DOHH2 (cell line): Measurements from ENCODE around the gene CNEP1R1.

Experiments used
- EZH2phosphoT487 ChIP-seq: fragments of 200-600 bp; sonication (generic); IDR thresholded peaks from 2 replicates; pipeline ENCODE4 v1.6.1; 2017; ENCODE audit warnings: borderline replicate concordance, mild to moderate bottlenecking, antibody characterized with exemption, low read length, moderate library complexity, mixed read lengths
- TF ChIP-seq, protein P1 (sequence below): fragments of 200-600 bp; sonication (generic); IDR thresholded peaks from one replicate; pipeline ENCODE4 v1.5.1; 2014; ENCODE audit warnings: antibody characterized with exemption, mild to moderate bottlenecking, low read depth, low read length; ENCODE audit not compliant: poor library complexity, severe bottlenecking

GRCh38 chr16:50017553-50017952, 7.5 kb upstream of the CNEP1R1 start:
- no peak for TF ChIP-seq EZH2phosphoT487
- TF ChIP-seq, protein P1, sequence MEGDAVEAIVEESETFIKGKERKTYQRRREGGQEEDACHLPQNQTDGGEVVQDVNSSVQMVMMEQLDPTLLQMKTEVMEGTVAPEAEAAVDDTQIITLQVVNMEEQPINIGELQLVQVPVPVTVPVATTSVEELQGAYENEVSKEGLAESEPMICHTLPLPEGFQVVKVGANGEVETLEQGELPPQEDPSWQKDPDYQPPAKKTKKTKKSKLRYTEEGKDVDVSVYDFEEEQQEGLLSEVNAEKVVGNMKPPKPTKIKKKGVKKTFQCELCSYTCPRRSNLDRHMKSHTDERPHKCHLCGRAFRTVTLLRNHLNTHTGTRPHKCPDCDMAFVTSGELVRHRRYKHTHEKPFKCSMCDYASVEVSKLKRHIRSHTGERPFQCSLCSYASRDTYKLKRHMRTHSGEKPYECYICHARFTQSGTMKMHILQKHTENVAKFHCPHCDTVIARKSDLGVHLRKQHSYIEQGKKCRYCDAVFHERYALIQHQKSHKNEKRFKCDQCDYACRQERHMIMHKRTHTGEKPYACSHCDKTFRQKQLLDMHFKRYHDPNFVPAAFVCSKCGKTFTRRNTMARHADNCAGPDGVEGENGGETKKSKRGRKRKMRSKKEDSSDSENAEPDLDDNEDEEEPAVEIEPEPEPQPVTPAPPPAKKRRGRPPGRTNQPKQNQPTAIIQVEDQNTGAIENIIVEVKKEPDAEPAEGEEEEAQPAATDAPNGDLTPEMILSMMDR: no peak
